ENCODE results near the gene PSMC5. TPM values are rescaled to one million over a fixed set of nuclear protein-coding genes. Genes with fewer than 3 reads are reported as not detected.

PSMC5 gene
- polyA plus RNA-seq, 1 donor from 2014 or later: 69.5 TPM

DNA sequence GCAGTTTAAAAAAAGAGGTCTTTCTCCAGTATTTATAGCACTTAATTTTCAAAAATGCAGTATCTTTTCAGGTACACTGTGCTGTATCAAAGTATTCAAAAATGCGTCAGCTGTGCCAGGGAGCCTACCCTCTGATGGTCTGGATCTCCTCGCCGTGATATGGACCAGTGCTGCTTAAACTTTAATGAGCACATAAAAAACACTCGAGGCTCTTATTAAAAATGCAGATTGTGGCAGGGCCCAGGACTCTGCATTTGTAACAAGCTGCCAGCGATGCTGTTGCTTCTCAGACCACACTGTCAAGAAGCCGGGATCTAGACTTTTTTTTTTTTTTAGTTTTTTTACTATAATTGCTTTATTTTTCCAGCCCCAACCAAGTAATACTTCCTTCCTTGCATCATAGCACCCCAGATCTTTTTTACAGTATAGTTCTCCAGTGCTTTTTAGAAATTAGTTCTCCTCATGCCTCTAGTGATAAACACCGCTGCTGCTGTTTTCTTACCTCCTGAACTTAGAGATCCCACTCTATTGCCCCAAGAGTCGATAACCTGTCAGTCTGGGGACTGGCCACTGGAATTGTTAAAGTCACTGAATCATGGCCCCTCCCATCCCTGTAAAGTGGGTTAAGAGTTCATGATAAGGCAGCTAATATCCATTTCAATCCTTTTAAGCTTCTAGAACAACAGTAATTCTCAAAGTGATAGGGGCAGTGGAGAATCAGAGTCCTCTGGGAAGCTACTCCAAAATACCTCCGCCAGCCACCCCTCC is 16.9 kb downstream of the PSMC5 start:
- Histone ChIP-seq H3K9ac (ENCODE audit: low read length) (no peak overlapping the region), H3F3A (ENCODE audit: insufficient read depth, low read length, poor library complexity, severe bottlenecking) (no peaks in the 10 kb centered on the region), H3K27ac (ENCODE audit: low read length) (no peak overlapping the region), H2AFZ (ENCODE audit: low read depth, low read length) (no peak overlapping the region), H3K9me3 (ENCODE audit: low read length) (no peaks in the 10 kb centered on the region), H4K20me1 (ENCODE audit: insufficient read depth) (no peaks in the 10 kb centered on the region), H3K4me3 (ENCODE audit: low read length) (no peak overlapping the region), H3K27me3 (ENCODE audit: insufficient read depth, low read depth, low read length) (no peaks in the 10 kb centered on the region), H3K9me2 (ENCODE audit: insufficient read depth, low read length) (no peaks in the 10 kb centered on the region), H3K36me3 (ENCODE audit: insufficient read depth, low read length) (no peaks in the 10 kb centered on the region), H3K4me2 (ENCODE audit: low read length) (no peak overlapping the region), H3K79me2 (replicated peaks; ENCODE audit: insufficient read depth, low read length) (peaks cover 15% of the 10 kb centered on the region)
- no peak for TF ChIP-seq REST (IDR thresholded peaks at IDR 0.05; ENCODE audit: borderline replicate concordance)
- TF ChIP-seq RAD21 (conservative IDR thresholded peaks at IDR 0.05): no peak
- TF ChIP-seq MXI1 (conservative IDR thresholded peaks at IDR 0.05; ENCODE audit: poor library complexity, severe bottlenecking): no peak
- TF ChIP-seq EZH2 (IDR thresholded peaks at IDR 0.05; ENCODE audit: borderline replicate concordance, insufficient read depth, low read length, poor library complexity, severe bottlenecking): no peak
- no peak for TF ChIP-seq TAF1 (IDR thresholded peaks at IDR 0.05; ENCODE audit: low read depth)
- TF ChIP-seq POLR2AphosphoS5 (IDR thresholded peaks at IDR 0.05): no peak
- TF ChIP-seq EP300 (conservative IDR thresholded peaks at IDR 0.05; ENCODE audit: poor library complexity, severe bottlenecking): no peak
- TF ChIP-seq, protein P1, sequence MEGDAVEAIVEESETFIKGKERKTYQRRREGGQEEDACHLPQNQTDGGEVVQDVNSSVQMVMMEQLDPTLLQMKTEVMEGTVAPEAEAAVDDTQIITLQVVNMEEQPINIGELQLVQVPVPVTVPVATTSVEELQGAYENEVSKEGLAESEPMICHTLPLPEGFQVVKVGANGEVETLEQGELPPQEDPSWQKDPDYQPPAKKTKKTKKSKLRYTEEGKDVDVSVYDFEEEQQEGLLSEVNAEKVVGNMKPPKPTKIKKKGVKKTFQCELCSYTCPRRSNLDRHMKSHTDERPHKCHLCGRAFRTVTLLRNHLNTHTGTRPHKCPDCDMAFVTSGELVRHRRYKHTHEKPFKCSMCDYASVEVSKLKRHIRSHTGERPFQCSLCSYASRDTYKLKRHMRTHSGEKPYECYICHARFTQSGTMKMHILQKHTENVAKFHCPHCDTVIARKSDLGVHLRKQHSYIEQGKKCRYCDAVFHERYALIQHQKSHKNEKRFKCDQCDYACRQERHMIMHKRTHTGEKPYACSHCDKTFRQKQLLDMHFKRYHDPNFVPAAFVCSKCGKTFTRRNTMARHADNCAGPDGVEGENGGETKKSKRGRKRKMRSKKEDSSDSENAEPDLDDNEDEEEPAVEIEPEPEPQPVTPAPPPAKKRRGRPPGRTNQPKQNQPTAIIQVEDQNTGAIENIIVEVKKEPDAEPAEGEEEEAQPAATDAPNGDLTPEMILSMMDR (IDR thresholded peaks at IDR 0.05; ENCODE audit: poor library complexity, severe bottlenecking): no peak
- no peak for TF ChIP-seq SMC3 (conservative IDR thresholded peaks at IDR 0.05; ENCODE audit: poor library complexity)

DNA sequence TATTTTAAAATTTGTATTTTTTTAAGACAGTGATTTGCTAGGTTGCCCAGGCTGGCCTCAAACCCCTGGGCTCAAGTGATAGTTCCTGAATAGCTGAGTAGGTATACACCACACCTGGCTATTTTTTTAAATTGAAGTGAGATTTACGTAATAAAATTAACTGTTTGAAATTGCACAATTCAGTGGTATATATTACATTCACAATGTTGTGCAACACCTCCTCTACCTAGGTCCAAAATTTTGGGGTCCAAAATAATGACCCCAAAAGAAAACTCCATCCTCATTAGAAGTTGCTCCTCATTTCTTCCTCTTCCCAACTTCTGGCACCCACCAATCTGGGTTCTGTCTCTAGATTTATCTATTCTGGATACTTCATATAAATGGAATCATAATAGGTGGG is 18.3 kb downstream of the PSMC5 start:
- no peak overlapping the region for H3K9ac ChIP-seq (ENCODE audit: low read length)
- no peak overlapping the region for H3K4me2 ChIP-seq (ENCODE audit: low read length)
- no peak overlapping the region for H3K4me3 ChIP-seq (ENCODE audit: low read length)
- TF ChIP-seq POLR2AphosphoS5 (IDR thresholded peaks at IDR 0.05) (no peak), MXI1 (conservative IDR thresholded peaks at IDR 0.05; ENCODE audit: poor library complexity, severe bottlenecking) (no peak), REST (IDR thresholded peaks at IDR 0.05; ENCODE audit: borderline replicate concordance) (no peak), EP300 (conservative IDR thresholded peaks at IDR 0.05; ENCODE audit: poor library complexity, severe bottlenecking) (no peak), SMC3 (conservative IDR thresholded peaks at IDR 0.05; ENCODE audit: poor library complexity) (no peak), RAD21 (conservative IDR thresholded peaks at IDR 0.05) (no peak), EZH2 (IDR thresholded peaks at IDR 0.05; ENCODE audit: borderline replicate concordance, insufficient read depth, low read length, poor library complexity, severe bottlenecking) (no peak), TAF1 (IDR thresholded peaks at IDR 0.05; ENCODE audit: low read depth) (no peak)
- TF ChIP-seq, protein P1 (IDR thresholded peaks at IDR 0.05; ENCODE audit: poor library complexity, severe bottlenecking): no peak
- H3F3A ChIP-seq (ENCODE audit: insufficient read depth, low read length, poor library complexity, severe bottlenecking): no peaks in the 10 kb centered on the region
- peaks cover 8% of the 10 kb centered on the region for H3K79me2 ChIP-seq (replicated peaks; ENCODE audit: insufficient read depth, low read length)
- H4K20me1 ChIP-seq (ENCODE audit: insufficient read depth): no peaks in the 10 kb centered on the region
- H3K9me2 ChIP-seq (ENCODE audit: insufficient read depth, low read length): no peaks in the 10 kb centered on the region
- no peak overlapping the region for H3K27ac ChIP-seq (ENCODE audit: low read length)
- no peaks in the 10 kb centered on the region for H3K36me3 ChIP-seq (ENCODE audit: insufficient read depth, low read length)
- no peaks in the 10 kb centered on the region for H3K9me3 ChIP-seq (ENCODE audit: low read length)
- no peaks in the 10 kb centered on the region for H3K27me3 ChIP-seq (ENCODE audit: insufficient read depth, low read depth, low read length)
- no peak overlapping the region for H2AFZ ChIP-seq (ENCODE audit: low read depth, low read length)
